Left lung (tissue), 10 donors: ENCODE results near the gene SCIN. TPM values are rescaled to one million over a fixed set of nuclear protein-coding genes. Genes with fewer than 3 reads are reported as not detected.

Source experiments
- ATAC-seq: fragments of 200-7000 bp; cut with Tn5 transposase; one replicate; pipeline ENCODE4 v1.9.1; 2020; ENCODE audit warnings: moderate library complexity
- DNase-seq, 4 donors: peaks; one replicate each; pipeline ENCODE4 v3.0.0-alpha.2; 2013 to 2020
- H3K27ac ChIP-seq, 2 donors: fragments of 200-600 bp; sonication (generic) in 1 of 2; one replicate each; pipeline versions ENCODE4 v1.5.0 to v1.8.0; 2020 to 2021
- H3K27me3 ChIP-seq, 2 donors: fragments of 200-600 bp; sonication (generic) in 1 of 2; one replicate each; pipeline versions ENCODE4 v1.5.0 to v1.8.0; 2020 to 2021
- H3K36me3 ChIP-seq, 2 donors: fragments of 200-600 bp; sonication (generic) in 1 of 2; one replicate each; pipeline versions ENCODE4 v1.5.0 to v1.8.0; 2020 to 2021
- H3K4me1 ChIP-seq, 2 donors: fragments of 200-600 bp; one replicate each; pipeline ENCODE4 v1.8.0; 2021
- H3K4me3 ChIP-seq, 2 donors: fragments of 200-600 bp; sonication (generic) in 1 of 2; one replicate each; pipeline versions ENCODE4 v1.5.0 to v1.8.0; 2020 to 2021; ENCODE audit warnings: mild to moderate bottlenecking in 1 of 2
- H3K9me3 ChIP-seq, 2 donors: fragments of 200-600 bp; sonication (generic) in 1 of 2; one replicate each; pipeline versions ENCODE4 v1.5.0 to v1.8.0; 2020 to 2021
- CTCF ChIP-seq, 2 donors: fragments of 200-600 bp; sonication (generic) in 1 of 2; IDR thresholded peaks; one replicate each; pipeline versions ENCODE4 v1.5.0 to v1.8.0; 2021; ENCODE audit warnings: antibody characterized with exemption in 2 of 2
- intact Hi-C, 2 donors: fragments of 100-400 bp; cut with DNase I; formaldehyde crosslinking; loops; one replicate each; pipeline versions ENCODE4 v1.11.2 to v1.14.2; 2022
- polyA plus RNA-seq, 6 donors: library from polyadenylated mRNA; unstranded; fragments of 120-200 nt; gene quantifications; one replicate each; pipeline ENCODE4 v1.2.1, GENCODE V29; 2013; ENCODE audit not compliant: insufficient read length in 6 of 6
- total RNA-seq, 2 donors: library from RNA; stranded (reverse); fragmentation: NEBNext Ultra II Directional; extraction: Animal tissue kit (Norgen Biotek cat#: 25700); gene quantifications; one replicate each; pipeline ENCODE4 v1.2.1, GENCODE V29; 2021
- donor health status: DM: no; HTN: yes; CAD: no.
- donor health status: DM: no; HTN: no; CAD: no.

The SCIN gene
- total and polyA plus RNA-seq, 8 donors: 3.4 to 13.5 (median 8.0) TPM

DNA sequence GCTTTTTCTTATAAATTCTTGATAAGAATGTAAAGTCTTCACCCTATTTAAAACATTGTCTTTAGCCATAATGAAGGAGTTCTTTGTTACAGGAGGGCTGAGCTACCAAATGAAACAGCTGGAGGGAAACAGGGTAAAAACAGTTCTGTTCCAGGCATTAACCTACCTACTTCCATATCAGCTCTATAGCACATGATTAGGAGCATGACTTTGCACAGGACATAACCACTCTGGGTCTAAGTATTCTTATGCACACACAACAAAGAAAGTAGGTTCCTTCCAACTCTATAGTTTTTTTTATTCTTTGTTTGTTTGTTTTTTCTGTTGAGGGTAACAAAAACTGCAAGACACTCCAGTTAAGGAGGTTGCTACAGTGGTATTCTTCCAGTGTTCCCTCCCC lies 52.7 kb downstream of the SCIN start:
- H3K9me3 ChIP-seq: no peaks in the 10 kb centered on the region
- intact Hi-C loops: loop anchor here in 1 of 2 donors (10.0 kb wide), 1 partner anchor 98 kb away; no protein-coding TSS in a partner anchor
- TF ChIP-seq CTCF (IDR thresholded peaks at IDR 0.05): no peak
- ATAC-seq (no peak), DNase-seq (no peak)
- H3K4me1 ChIP-seq: no peaks in the 10 kb centered on the region
- H3K36me3 ChIP-seq: no peaks in the 10 kb centered on the region
- no peak overlapping the region for H3K27ac ChIP-seq
- H3K27me3 ChIP-seq: no peaks in the 10 kb centered on the region
- no peak overlapping the region for H3K4me3 ChIP-seq

DNA sequence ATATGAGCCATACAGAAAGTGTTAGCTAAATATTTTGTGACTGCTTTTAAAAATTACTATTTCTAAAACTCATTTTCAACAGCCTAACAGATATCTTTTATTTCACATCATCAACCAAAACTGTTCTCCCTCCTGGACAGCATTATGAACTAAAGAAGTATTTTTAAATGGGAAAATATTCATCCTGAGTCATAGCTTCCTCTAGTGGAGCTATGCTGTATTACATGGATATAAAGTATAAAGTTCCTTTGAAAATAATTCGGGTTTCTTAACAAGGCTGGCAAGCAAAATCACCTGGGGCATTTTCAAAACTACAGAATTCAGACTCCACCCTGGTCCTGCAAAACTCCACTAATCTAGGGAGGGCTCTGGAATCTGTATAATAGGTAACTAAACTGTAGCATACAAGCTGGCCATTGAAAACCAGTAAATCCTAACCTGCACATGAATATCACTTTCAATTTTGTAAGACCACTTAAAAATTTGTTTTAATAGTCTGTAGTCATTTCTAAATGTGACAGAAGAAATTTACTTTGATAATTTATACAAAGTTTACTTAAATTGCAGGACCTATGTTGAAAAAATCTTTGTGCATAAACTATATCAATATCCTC lies 53.5 kb downstream of the SCIN start:
- H3K27me3 ChIP-seq: no peaks in the 10 kb centered on the region
- DNase-seq: peak in 1 of 4 donors; percentile 18
- H3K9me3 ChIP-seq: no peaks in the 10 kb centered on the region
- peak; percentile 83 for ATAC-seq
- intact Hi-C loops: loop anchor here in 1 of 2 donors (10.0 kb wide), 1 partner anchor 99 kb away; no protein-coding TSS in a partner anchor
- no peaks in the 10 kb centered on the region for H3K36me3 ChIP-seq
- H3K4me1 ChIP-seq: no peaks in the 10 kb centered on the region
- peak; percentile 50 to 81 for TF ChIP-seq CTCF (IDR thresholded peaks at IDR 0.05)
- H3K27ac ChIP-seq: no peak overlapping the region
- no peak overlapping the region for H3K4me3 ChIP-seq

DNA sequence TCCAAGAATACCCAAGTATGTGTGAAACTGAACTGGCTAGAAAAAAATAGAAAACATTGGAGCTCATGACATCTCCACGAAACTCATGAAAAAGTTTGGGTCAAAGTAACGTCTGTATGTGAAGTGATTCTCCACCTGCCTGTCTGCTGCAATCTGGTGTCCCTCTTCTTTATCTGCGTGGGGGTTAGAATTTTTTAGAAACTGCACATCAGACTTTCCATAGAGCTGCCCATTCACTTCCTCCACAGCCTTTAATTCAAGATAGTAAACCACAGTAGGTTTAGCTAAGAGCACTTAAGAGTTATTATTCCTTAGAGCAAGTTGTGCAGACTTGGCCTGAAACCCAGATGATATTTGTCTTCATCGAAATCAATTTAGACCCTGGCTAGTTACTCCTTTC lies 55.3 kb downstream of the SCIN start:
- DNase-seq: no peak
- Histone ChIP-seq H3K9me3 (no peaks in the 10 kb centered on the region), H3K36me3 (no peaks in the 10 kb centered on the region), H3K27me3 (no peaks in the 10 kb centered on the region), H3K4me1 (no peaks in the 10 kb centered on the region), H3K4me3 (no peak overlapping the region), H3K27ac (no peak overlapping the region)
- ATAC-seq: no peak
- intact Hi-C loops: loop anchor here in 1 of 2 donors (10.0 kb wide), 1 partner anchor 101 kb away; no protein-coding TSS in a partner anchor
- no peak for TF ChIP-seq CTCF (IDR thresholded peaks at IDR 0.05)

GRCh38 chr7:12629816-12630512 lies 59.4 kb downstream of the SCIN start:
- no peaks in the 10 kb centered on the region for H3K36me3 ChIP-seq
- DNase-seq: no peak
- intact Hi-C loops: loop anchor here in 1 of 2 donors (10.0 kb wide), 2 partner anchors 105 to 635 kb away; no protein-coding TSS in a partner anchor

More at GRCh38 chr7:12629816-12630512, 59.4 kb downstream of the SCIN start:
- H3K27ac ChIP-seq: no peak overlapping the region
- H3K9me3 ChIP-seq: no peaks in the 10 kb centered on the region
- no peak for ATAC-seq
- H3K4me3 ChIP-seq: no peak overlapping the region
- no peaks in the 10 kb centered on the region for H3K4me1 ChIP-seq
- no peaks in the 10 kb centered on the region for H3K27me3 ChIP-seq
- no peak for TF ChIP-seq CTCF (IDR thresholded peaks at IDR 0.05)
